Ectodermal cell (in vitro differentiated cells): ENCODE measurements around the gene ABCC8.

Experiments
- H3K27ac ChIP-seq: 2 replicates; pipeline ENCODE4 v1.7.0; 2013; ENCODE audit warnings: mild to moderate bottlenecking, low read depth, low read length; ENCODE audit not compliant: insufficient read depth, poor library complexity, severe bottlenecking
- H3K27me3 ChIP-seq: 2 replicates; pipeline ENCODE4 v1.7.0; 2013; ENCODE audit warnings: mild to moderate bottlenecking, low read length; ENCODE audit not compliant: insufficient read depth, control insufficient read depth, poor library complexity, severe bottlenecking
- H3K36me3 ChIP-seq: one replicate; pipeline ENCODE4 v1.7.0; 2013; ENCODE audit warnings: low read length; ENCODE audit not compliant: control insufficient read depth, insufficient read depth
- H3K4me1 ChIP-seq: one replicate; pipeline ENCODE4 v1.7.0; 2013; ENCODE audit warnings: low read length; ENCODE audit not compliant: control insufficient read depth, insufficient read depth
- H3K4me3 ChIP-seq: 2 replicates; pipeline ENCODE4 v1.7.0; 2013; ENCODE audit warnings: low read depth, low read length, control low read depth; ENCODE audit not compliant: insufficient read depth
- H3K9me3 ChIP-seq: 2 replicates; pipeline ENCODE4 v1.7.0; 2013; ENCODE audit warnings: mild to moderate bottlenecking, low read length, moderate library complexity; ENCODE audit not compliant: control insufficient read depth
- WGBS, 2 experiments: methylation state at CpG; one replicate each; pipeline ENCODE4 v1.1.7; 2013; ENCODE audit warnings: missing lambda C conversion rate in 2 of 2; 5-methylcytosine and 5-hydroxymethylcytosine counted together

Gene ABCC8

DNA sequence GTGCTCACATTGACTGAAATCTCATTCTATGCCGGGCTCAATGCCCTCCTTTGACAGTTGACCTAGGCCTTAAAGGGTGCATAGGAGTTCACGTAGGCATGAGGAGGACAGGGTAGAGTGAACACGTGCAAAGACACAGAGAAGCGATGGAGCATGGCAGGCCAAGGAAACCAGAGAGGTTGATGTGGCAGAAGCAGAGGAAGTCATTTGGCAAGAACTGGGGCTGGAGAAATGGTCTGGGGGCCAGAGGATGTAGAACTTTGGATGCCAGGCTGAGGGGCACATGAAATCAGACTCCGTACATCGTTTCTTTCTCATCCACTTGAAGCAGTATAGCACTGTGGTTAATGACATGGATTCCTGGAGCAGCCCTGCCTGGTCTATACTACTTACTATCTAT lies 13.6 kb upstream of the ABCC8 start:
- H3K27me3 ChIP-seq = no peaks in the 10 kb centered on the region
- H3K4me3 ChIP-seq = no peak overlapping the region
- 93 to 94% methylated on average over 6 of the region's 6 CpGs for WGBS, 2 experiments
- no peaks in the 10 kb centered on the region for H3K4me1 ChIP-seq
- H3K9me3 ChIP-seq = no peaks in the 10 kb centered on the region
- no peak overlapping the region for H3K27ac ChIP-seq
- no peaks in the 10 kb centered on the region for H3K36me3 ChIP-seq

DNA sequence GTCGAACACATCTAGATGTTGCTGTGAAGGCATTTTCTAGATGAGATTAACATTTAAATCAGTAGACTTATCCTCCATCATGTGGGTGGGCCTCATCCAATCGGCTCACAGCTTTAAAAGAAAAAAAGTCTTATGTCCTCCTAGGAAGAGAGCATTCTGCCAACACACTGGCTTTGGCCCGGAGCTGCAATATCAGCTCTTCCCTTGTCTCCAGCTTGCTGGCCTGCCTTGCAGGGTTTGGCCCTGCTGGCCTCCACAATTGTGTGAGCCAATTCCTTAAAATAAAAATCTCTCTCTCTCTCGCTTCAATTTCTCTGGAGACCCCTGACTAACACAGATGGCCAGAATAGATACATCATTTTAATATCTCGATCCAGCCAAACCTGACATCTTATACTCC lies 13.1 kb upstream of the ABCC8 start:
- no peaks in the 10 kb centered on the region for H3K27me3 ChIP-seq
- H3K4me1 ChIP-seq = no peaks in the 10 kb centered on the region
- 91 to 94% methylated on average over 5 of the region's 5 CpGs for WGBS, 2 experiments
- H3K9me3 ChIP-seq = no peaks in the 10 kb centered on the region
- H3K36me3 ChIP-seq = no peaks in the 10 kb centered on the region
- no peak overlapping the region for H3K4me3 ChIP-seq
- H3K27ac ChIP-seq = no peak overlapping the region

DNA sequence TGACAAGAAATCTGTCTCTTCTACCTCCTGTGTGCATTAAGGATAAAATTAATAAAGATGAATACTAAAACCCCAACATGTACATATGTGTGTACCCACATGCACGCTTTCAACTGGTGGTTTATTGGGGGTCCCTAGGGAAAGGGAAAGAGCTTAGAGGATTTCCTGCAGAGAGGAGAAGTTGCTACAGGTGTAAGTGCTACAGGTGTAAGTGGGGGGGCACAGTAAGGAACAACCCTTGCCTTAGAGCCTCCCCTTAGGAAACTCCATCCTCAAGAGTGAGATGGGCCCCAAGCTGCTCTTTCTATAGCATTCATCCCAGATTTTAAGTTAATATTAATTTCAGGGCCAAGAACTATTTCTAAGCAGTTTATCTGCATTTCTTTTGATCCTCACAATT lies 11.9 kb upstream of the ABCC8 start:
- H3K9me3 ChIP-seq = no peaks in the 10 kb centered on the region
- no peaks in the 10 kb centered on the region for H3K36me3 ChIP-seq
- 94 to 100% methylated on average over 1 of the region's 1 CpG for WGBS, 2 experiments
- no peak overlapping the region for H3K27ac ChIP-seq
- no peak overlapping the region for H3K4me3 ChIP-seq
- H3K27me3 ChIP-seq = no peaks in the 10 kb centered on the region
- H3K4me1 ChIP-seq = no peaks in the 10 kb centered on the region

DNA sequence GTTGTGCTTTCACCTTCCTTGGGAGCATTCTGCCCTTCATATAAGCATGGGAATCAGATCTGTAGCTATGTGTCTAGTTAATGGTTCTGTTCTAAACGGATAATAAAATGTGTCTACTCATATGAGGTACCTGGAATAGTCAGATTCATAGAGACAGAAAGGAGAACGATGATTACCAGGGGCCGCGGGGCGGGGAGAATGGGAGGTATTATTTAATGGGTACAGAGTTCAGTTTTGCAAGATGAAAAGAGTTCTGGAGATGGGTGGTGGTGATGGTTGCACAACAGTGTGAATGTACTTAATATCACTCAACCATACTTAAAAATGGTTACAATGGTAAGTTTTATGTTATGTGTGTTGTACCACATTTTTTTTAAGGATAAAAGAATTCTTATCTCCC lies 10.0 kb upstream of the ABCC8 start:
- 90 to 93% methylated on average over 5 of the region's 5 CpGs for WGBS, 2 experiments
- Histone ChIP-seq H3K9me3 (no peaks in the 10 kb centered on the region), H3K4me3 (no peak overlapping the region), H3K27me3 (no peaks in the 10 kb centered on the region), H3K4me1 (no peaks in the 10 kb centered on the region), H3K36me3 (no peaks in the 10 kb centered on the region), H3K27ac (no peak overlapping the region)

DNA sequence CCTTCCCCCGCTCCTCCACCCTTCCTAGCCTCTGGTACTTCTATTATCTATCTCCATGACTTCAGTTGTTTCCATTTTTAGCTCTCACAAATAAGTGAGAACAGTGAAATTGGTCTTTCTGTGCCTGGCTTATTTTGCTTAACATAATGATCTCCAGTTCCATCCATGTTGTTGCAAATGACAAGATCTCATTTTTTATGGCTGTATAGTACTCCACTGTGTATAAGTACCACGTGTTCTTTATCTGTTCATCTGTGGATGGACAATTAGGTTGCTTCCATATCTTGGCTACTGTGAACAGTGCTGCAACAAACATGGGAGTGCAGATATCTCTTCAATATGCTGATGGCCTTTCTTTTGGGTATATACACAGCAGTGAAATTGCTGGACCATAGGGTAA lies 6.9 kb upstream of the ABCC8 start:
- Histone ChIP-seq H3K4me3 (no peak overlapping the region), H3K27ac (no peak overlapping the region), H3K27me3 (peaks cover 9% of the 10 kb centered on the region), H3K36me3 (no peaks in the 10 kb centered on the region), H3K9me3 (no peaks in the 10 kb centered on the region), H3K4me1 (no peaks in the 10 kb centered on the region)
- WGBS, 2 experiments = 82 to 93% methylated on average over 2 of the region's 2 CpGs

DNA sequence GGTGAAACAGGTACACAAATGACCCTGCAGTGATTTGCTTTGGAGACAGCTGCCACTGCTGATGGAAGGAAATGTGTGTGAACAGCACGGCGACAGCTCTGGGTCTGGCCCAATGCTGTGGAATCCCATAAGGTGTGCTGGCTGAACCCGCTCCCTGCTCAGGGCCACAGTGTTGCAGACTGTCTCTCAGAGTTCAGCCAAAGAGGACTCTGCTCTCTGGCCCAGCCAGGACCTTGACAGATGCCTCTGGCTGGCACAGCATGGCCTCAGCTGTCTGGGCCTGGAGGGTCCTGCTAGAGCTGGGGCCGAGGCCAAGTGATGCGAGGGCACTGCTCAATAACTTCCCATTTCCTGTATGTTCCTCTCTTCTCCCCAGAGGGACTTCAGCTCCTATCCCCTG lies 5.3 kb upstream of the ABCC8 start:
- 95 to 97% methylated on average over 5 of the region's 5 CpGs for WGBS, 2 experiments
- H3K4me3 ChIP-seq = no peak overlapping the region
- H3K27me3 ChIP-seq = peaks cover 24% of the 10 kb centered on the region
- H3K27ac ChIP-seq = no peak overlapping the region
- H3K36me3 ChIP-seq = no peaks in the 10 kb centered on the region
- no peaks in the 10 kb centered on the region for H3K4me1 ChIP-seq
- H3K9me3 ChIP-seq = no peaks in the 10 kb centered on the region

DNA sequence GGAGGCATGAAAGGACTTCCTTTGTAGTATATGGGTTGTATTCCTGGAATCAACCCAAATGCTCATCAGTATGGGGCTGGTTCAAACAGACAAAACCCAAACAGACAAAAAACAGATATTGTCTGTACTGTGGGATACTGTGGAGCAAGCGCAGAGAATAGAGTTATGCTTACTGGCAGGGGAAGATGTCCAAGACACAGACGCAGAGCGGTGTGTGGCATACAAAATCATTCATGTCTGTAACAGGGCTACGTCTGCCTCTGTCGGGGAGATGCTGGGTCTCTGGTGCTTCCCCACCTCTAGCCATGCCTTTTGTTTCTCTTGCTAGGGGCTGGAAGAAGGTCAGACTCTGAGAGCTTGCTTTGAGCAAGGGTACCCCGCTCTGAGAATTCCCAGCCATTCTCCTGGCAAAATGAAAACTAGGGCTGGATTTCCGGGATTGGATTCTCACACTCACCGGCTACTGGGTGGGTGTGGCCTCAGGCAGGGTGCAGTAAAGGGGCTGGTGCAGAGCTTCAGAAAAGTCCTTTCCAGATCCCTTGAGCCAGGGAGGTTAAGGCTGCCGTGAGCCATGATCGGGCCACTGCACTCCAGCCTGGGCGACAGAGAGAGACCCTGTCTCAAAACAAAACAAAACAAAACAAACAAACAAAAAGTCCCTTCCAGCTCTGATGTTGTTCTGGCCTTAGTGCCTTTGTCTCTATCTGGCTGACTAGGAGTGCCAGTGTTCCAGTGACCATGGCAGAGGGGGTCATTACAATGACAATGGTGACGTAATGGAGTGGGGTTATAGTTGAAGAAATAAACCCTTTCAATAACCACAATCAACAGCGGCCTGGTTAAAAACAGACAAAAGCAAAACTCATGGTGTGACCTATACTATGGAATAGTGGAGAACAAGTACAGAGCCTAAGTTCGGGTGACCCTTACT lies 2.9 kb upstream of the ABCC8 start:
- H3K4me1 ChIP-seq = peaks cover 7% of the 10 kb centered on the region
- H3K36me3 ChIP-seq = no peaks in the 10 kb centered on the region
- 28 to 31% methylated on average over 13 of the region's 14 CpGs for WGBS, 2 experiments
- H3K27me3 ChIP-seq = peaks cover 47% of the 10 kb centered on the region
- H3K27ac ChIP-seq = no peak overlapping the region
- H3K4me3 ChIP-seq = no peak overlapping the region
- H3K9me3 ChIP-seq = no peaks in the 10 kb centered on the region

DNA sequence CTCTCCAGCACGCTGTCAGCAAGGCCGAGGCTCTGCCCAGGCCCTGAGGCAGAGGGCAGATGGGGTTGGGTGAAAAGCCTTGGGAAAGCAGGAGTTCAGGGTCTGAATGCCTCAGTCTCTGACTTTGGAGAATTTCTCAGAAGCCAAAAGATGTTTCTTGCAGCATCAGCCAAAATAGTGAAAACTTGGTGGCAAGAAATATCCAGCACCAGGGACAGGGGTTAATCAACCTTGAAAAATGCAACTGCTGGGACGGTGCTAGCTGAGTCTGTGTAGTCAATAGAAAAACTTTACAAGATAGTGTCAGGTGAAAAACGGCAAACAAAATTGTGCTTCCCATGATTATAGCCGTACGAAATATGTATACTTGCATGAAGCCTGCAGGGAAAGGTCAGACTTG lies 1.4 kb upstream of the ABCC8 start:
- Histone ChIP-seq H3K9me3 (no peaks in the 10 kb centered on the region), H3K27me3 (peaks cover 59% of the 10 kb centered on the region), H3K27ac (no peak overlapping the region), H3K4me3 (no peak overlapping the region), H3K4me1 (peaks cover 9% of the 10 kb centered on the region), H3K36me3 (no peaks in the 10 kb centered on the region)
- WGBS, 2 experiments = 55 to 57% methylated on average over 6 of the region's 6 CpGs

DNA sequence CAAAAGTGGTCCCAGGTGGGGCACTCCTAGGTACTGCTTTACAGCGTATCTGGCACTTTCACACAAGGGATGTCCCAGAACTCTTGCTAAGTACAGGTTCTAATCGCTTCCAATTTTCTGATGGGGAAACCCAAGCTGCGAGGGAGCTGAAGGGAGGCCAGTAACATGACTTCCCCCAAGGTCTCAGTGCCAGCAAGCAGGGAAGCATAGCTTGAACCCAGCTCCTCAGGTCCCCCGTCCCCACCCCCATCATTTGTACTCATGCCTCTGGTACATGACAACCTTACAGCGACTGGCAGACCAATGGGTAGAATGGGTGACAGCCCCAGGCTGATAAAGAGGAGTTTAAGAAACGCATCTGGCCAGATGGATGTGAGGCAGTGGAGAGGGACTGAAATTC lies 716 bp upstream of the ABCC8 start:
- Histone ChIP-seq H3K9me3 (no peaks in the 10 kb centered on the region), H3K27ac (no peak overlapping the region), H3K4me3 (no peak overlapping the region), H3K27me3 (peaks cover 62% of the 10 kb centered on the region), H3K36me3 (no peaks in the 10 kb centered on the region), H3K4me1 (peaks cover 16% of the 10 kb centered on the region)
- 56 to 60% methylated on average over 6 of the region's 6 CpGs for WGBS, 2 experiments

DNA sequence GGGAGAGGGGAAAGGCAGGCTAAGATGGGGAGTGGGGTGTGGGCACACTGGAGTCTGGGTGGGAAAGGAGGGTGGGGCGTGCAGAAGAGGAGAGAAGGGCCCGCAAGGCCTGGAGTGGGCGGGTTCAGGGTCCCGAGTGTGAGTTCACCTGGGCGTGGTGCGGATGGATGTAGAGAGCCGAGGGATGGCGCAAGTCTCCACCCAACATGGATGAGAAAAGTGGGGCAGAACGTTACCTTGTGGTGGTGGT lies 364 bp upstream of the ABCC8 start:
- peaks cover 62% of the 10 kb centered on the region for H3K27me3 ChIP-seq
- peaks cover 19% of the 10 kb centered on the region for H3K4me1 ChIP-seq
- H3K36me3 ChIP-seq = no peaks in the 10 kb centered on the region
- no peaks in the 10 kb centered on the region for H3K9me3 ChIP-seq
- no peak overlapping the region for H3K4me3 ChIP-seq
- 18% methylated on average over 9 of the region's 9 CpGs for WGBS, 2 experiments
- no peak overlapping the region for H3K27ac ChIP-seq
